IPS-20b (cell line): ENCODE measurements around the gene CIAPIN1.

ENCODE experiments used
- H3K27ac ChIP-seq: one replicate; pipeline ENCODE4 v1.5.1; 2013; ENCODE audit warnings: low read length
- H3K27me3 ChIP-seq: 2 replicates; pipeline ENCODE4 v1.6.1; 2013; ENCODE audit warnings: mild to moderate bottlenecking, low read length, inconsistent platforms; ENCODE audit not compliant: insufficient read depth
- H3K36me3 ChIP-seq: 2 replicates; pipeline ENCODE4 v1.6.1; 2013; ENCODE audit warnings: low read depth, mild to moderate bottlenecking, inconsistent platforms, low read length, moderate library complexity; ENCODE audit not compliant: insufficient read depth
- H3K4me1 ChIP-seq: 2 replicates; pipeline ENCODE4 v1.6.1; 2013; ENCODE audit warnings: mild to moderate bottlenecking, control low read depth, inconsistent platforms, low read length, moderate library complexity; ENCODE audit not compliant: insufficient read depth
- H3K4me3 ChIP-seq: 2 replicates; pipeline ENCODE4 v1.5.1; 2013; ENCODE audit warnings: mild to moderate bottlenecking, low read length, inconsistent platforms
- H3K9ac ChIP-seq: 2 replicates; pipeline ENCODE4 v1.6.1; 2013; ENCODE audit warnings: low read depth, mild to moderate bottlenecking, inconsistent platforms, low read length, moderate library complexity
- H3K9me3 ChIP-seq: 2 replicates; pipeline ENCODE4 v1.6.1; 2013; ENCODE audit warnings: mild to moderate bottlenecking, low read depth, low read length, inconsistent platforms; ENCODE audit not compliant: insufficient read depth

Gene CIAPIN1

GRCh38 chr16:57383276-57384247, 63.6 kb downstream of the CIAPIN1 start:
- Histone ChIP-seq H3K9ac (no peak overlapping the region), H3K27ac (no peak overlapping the region), H3K9me3 (no peaks in the 10 kb centered on the region), H3K36me3 (no peaks in the 10 kb centered on the region), H3K27me3 (no peaks in the 10 kb centered on the region), H3K4me1 (peaks cover 4% of the 10 kb centered on the region; the same call in 1 of the 2 replicates), H3K4me3 (no peak overlapping the region)

- Histone ChIP-seq H3K4me1 (peaks cover 7% of the 10 kb centered on the region; the same call in 1 of the 2 replicates), H3K9ac (no peak overlapping the region), H3K27ac (no peak overlapping the region), H3K9me3 (no peaks in the 10 kb centered on the region), H3K27me3 (no peaks in the 10 kb centered on the region), H3K36me3 (no peaks in the 10 kb centered on the region), H3K4me3 (no peak overlapping the region)
These were observed 64.5 kb downstream of the CIAPIN1 start for GRCh38 chr16:57382535-57383275.

GRCh38 chr16:57381791-57382534, 65.2 kb downstream of the CIAPIN1 start:
- H3K4me3 ChIP-seq = no peak overlapping the region
- peaks cover 9% of the 10 kb centered on the region; the same call in 1 of the 2 replicates for H3K4me1 ChIP-seq
- no peak overlapping the region for H3K9ac ChIP-seq
- no peaks in the 10 kb centered on the region for H3K36me3 ChIP-seq
- H3K27ac ChIP-seq = no peak overlapping the region
- no peaks in the 10 kb centered on the region for H3K27me3 ChIP-seq
- H3K9me3 ChIP-seq = no peaks in the 10 kb centered on the region

GRCh38 chr16:57380671-57381462, 66.3 kb downstream of the CIAPIN1 start:
- no peak overlapping the region for H3K27ac ChIP-seq
- H3K27me3 ChIP-seq = no peaks in the 10 kb centered on the region
- H3K4me1 ChIP-seq = 0 out of 2 replicates have a peak, but pooled peaks cover 5% of the 10 kb centered on the region
- no peaks in the 10 kb centered on the region for H3K36me3 ChIP-seq
- H3K9me3 ChIP-seq = no peaks in the 10 kb centered on the region
- H3K4me3 ChIP-seq = no peak overlapping the region
- H3K9ac ChIP-seq = no peak overlapping the region

GRCh38 chr16:57379579-57379978, 67.6 kb downstream of the CIAPIN1 start:
- 0 out of 2 replicates have a peak, but pooled peaks cover 5% of the 10 kb centered on the region for H3K4me1 ChIP-seq
- H3K9ac ChIP-seq = no peak overlapping the region
- no peaks in the 10 kb centered on the region for H3K36me3 ChIP-seq
- no peak overlapping the region for H3K4me3 ChIP-seq
- no peaks in the 10 kb centered on the region for H3K27me3 ChIP-seq
- H3K27ac ChIP-seq = no peak overlapping the region
- H3K9me3 ChIP-seq = no peaks in the 10 kb centered on the region
